Tibial nerve (tissue), 4 donors: ENCODE measurements around the gene JKAMP.

Experiments used
- CTCF ChIP-seq, 5 experiments: fragments of 200-600 bp in 3 of 5; fragments of 450-650 bp in 2 of 5; sonication (generic) in 3 of 5; IDR thresholded peaks; one replicate each; pipeline ENCODE4 v1.5.1; 2016 to 2019; ENCODE audit warnings: antibody characterized with exemption in 5 of 5, mild to moderate bottlenecking in 3 of 5, moderate library complexity in 2 of 5
- EP300 ChIP-seq, 2 donors: sonication (generic); formaldehyde crosslinking; IDR thresholded peaks; one replicate each; pipeline ENCODE4 v1.6.1; 2017; ENCODE audit warnings: antibody characterized with exemption in 2 of 2, mild to moderate bottlenecking in 1 of 2
- POLR2A ChIP-seq, 2 donors: fragments of 450-650 bp; IDR thresholded peaks; one replicate each; pipeline ENCODE4 v1.6.1; 2017; ENCODE audit warnings: antibody characterized with exemption in 2 of 2, mild to moderate bottlenecking in 2 of 2, moderate library complexity in 2 of 2

GRCh38 chr14:59435987-59436386 lies 48.3 kb upstream of the JKAMP start:
- TF ChIP-seq POLR2A (IDR thresholded peaks at IDR 0.05) = no peak
- TF ChIP-seq CTCF (IDR thresholded peaks at IDR 0.05) = no peak
- TF ChIP-seq EP300 (IDR thresholded peaks at IDR 0.05) = no peak
